ENCODE results near the gene PCDHGA7.
"Not testable (repeated sequence)": the region's sequence is repeated elsewhere in the genome, so short reads cannot be mapped to it uniquely, and the experiment has no call there.

Gene PCDHGA7

GRCh38 chr5:141402553-141403243, 20.2 kb downstream of the PCDHGA7 start, which contains the start of gene PCDHGA9:
Gene PCDHGA9 (plus strand): TSS chr5:141402778. CDS start chr5:141402953, 175 bp downstream.
- no peak for DNase-seq

GRCh38 chr5:141403387-141403786, 20.8 kb downstream of the PCDHGA7 start:
- DNase-seq = no peak

- peak; percentile 54 for DNase-seq
Observed at GRCh38 chr5:141407790-141408505, 25.4 kb downstream of the PCDHGA7 start, which contains the start of gene PCDHGB6. Gene PCDHGB6 (plus strand): TSS chr5:141408021. CDS start chr5:141408203, 182 bp downstream.

- no peak for DNase-seq
Observed at GRCh38 chr5:141409598-141410306, 27.2 kb downstream of the PCDHGA7 start.

GRCh38 chr5:141411575-141411974, 29.0 kb downstream of the PCDHGA7 start:
- no peak for DNase-seq

GRCh38 chr5:141412854-141413539, 30.5 kb downstream of the PCDHGA7 start, which contains the start of gene PCDHGA10:
Gene PCDHGA10 (plus strand): TSS chr5:141412987. CDS start chr5:141413176, 189 bp downstream.
- peak; percentile 70 for DNase-seq

- DNase-seq = no peak
Observed at GRCh38 chr5:141413540-141414069, 31.1 kb downstream of the PCDHGA7 start.

- DNase-seq = not testable (repeated sequence)
Observed at GRCh38 chr5:141414548-141415274, 32.2 kb downstream of the PCDHGA7 start.

GRCh38 chr5:141415275-141415618, 32.7 kb downstream of the PCDHGA7 start:
- not testable (repeated sequence) for DNase-seq

GRCh38 chr5:141417494-141418172, 35.1 kb downstream of the PCDHGA7 start, which contains the start of gene PCDHGB7:
Gene PCDHGB7 (plus strand): TSS chr5:141417677. CDS start chr5:141417860, 183 bp downstream.
- not testable (repeated sequence) for DNase-seq

GRCh38 chr5:141419074-141419880, 36.7 kb downstream of the PCDHGA7 start:
- no peak for DNase-seq

GRCh38 chr5:141420855-141421488, 38.4 kb downstream of the PCDHGA7 start, which contains the start of gene PCDHGA11:
Gene PCDHGA11 (plus strand): TSS chr5:141421051. CDS start chr5:141421228, 177 bp downstream.
- no peak for DNase-seq

GRCh38 chr5:141421489-141421855, 38.9 kb downstream of the PCDHGA7 start:
- no peak for DNase-seq

GRCh38 chr5:141422742-141423291, 40.3 kb downstream of the PCDHGA7 start:
- no peak for DNase-seq

- DNase-seq = no peak
Observed at GRCh38 chr5:141427783-141428426, 45.4 kb downstream of the PCDHGA7 start.

GRCh38 chr5:141430332-141431113, 48.0 kb downstream of the PCDHGA7 start, which contains the start of gene PCDHGA12:
Gene PCDHGA12 (plus strand): TSS chr5:141430507. CDS start chr5:141430760, 253 bp downstream.
- no peak for DNase-seq

GRCh38 chr5:141431286-141431685, 48.7 kb downstream of the PCDHGA7 start:
- no peak for DNase-seq

- not testable (repeated sequence) for DNase-seq
Observed at GRCh38 chr5:141432308-141432707, 49.8 kb downstream of the PCDHGA7 start.
